Measurements from ENCODE around the gene GMCL1. TPM values are rescaled to one million over a fixed set of nuclear protein-coding genes. Genes with fewer than 3 reads are reported as not detected.

The GMCL1 gene
- 10 to 100 TPM in 2 of 6 experiments, 1 to 10 TPM in 4; 5.8 to 11.4 (median 6.8) TPM for total RNA-seq
- long read RNA-seq, full-length matches to known transcripts = 1 of 3 reads
- long read RNA-seq, partial matches to known transcripts = 1 of 3 reads
- long read RNA-seq, other reads (novel, unspliced or antisense) = 1 of 3 reads

- DNase-seq (peak; percentile 97 to 98 (median 97)), ATAC-seq (peak; percentile 96 to 98 (median 96))
- WGBS (ENCODE audit: insufficient coverage, low coverage, low lambda C conversion rate, missing lambda C conversion rate) = 0% methylated on average over 11 of the region's 74 CpGs
- peak; percentile 80 for TF ChIP-seq POLR2A (IDR thresholded peaks at IDR 0.05)
- TF ChIP-seq CTCF (IDR thresholded peaks at IDR 0.05) = no peak
- intact Hi-C loops (cut with DNase I) = no loop called here
- H3K9me3 ChIP-seq = no peaks in the 10 kb centered on the region
- H3K27me3 ChIP-seq = no peaks in the 10 kb centered on the region
- no peaks in the 10 kb centered on the region for H3K36me3 ChIP-seq
- H3K4me1 ChIP-seq = peaks cover 0 to 25% (median 8%) of the 10 kb centered on the region in 4 donors
- peak within 1 kb of the TSS; percentile 71 to 86 (median 82) for H3K4me3 ChIP-seq
- peak within 1 kb of the TSS; percentile 80 to 91 (median 87) for H3K27ac ChIP-seq
Measured at GRCh38 chr2:69829256-69830044, at the start of gene GMCL1. TSS of gene GMCL1 (plus strand) at chr2:69829660. CDS start at chr2:69829893, 233 bp downstream.

- peak; percentile 7 to 24 (median 16) for ATAC-seq
- intact Hi-C loops (cut with DNase I) = no loop called here
Measured at GRCh38 chr2:69780921-69781320, 48.5 kb upstream of the GMCL1 start.

GRCh38 chr2:69781321-69782248 lies 47.9 kb upstream of the GMCL1 start:
- no peaks in the 10 kb centered on the region for H3K9me3 ChIP-seq
- no peaks in the 10 kb centered on the region for H3K36me3 ChIP-seq
- peaks cover 0 to 80% (median 35%) of the 10 kb centered on the region in 4 donors for H3K4me1 ChIP-seq
- peak overlapping the region in 1 of 3 donors; percentile 14 for H3K4me3 ChIP-seq
- no peaks in the 10 kb centered on the region for H3K27me3 ChIP-seq
- peak overlapping the region; percentile 14 to 84 (median 63) for H3K27ac ChIP-seq
- DNase-seq (peak; percentile 38 to 84 (median 59)), ATAC-seq (peak; percentile 78 to 90 (median 84))
- TF ChIP-seq CTCF (IDR thresholded peaks at IDR 0.05) (no peak), POLR2A (IDR thresholded peaks at IDR 0.05) (no peak)
- WGBS (ENCODE audit: insufficient coverage, low coverage, low lambda C conversion rate, missing lambda C conversion rate) = 20% methylated on average over 5 of the region's 5 CpGs
- intact Hi-C loops (cut with DNase I) = no loop called here

More at GRCh38 chr2:69780921-69781320, 48.5 kb upstream of the GMCL1 start:
- Histone ChIP-seq H3K4me1 (peaks cover 0 to 76% (median 32%) of the 10 kb centered on the region in 4 donors), H3K27me3 (no peaks in the 10 kb centered on the region), H3K27ac (peak overlapping the region in 2 of 3 donors; percentile 48 to 84), H3K36me3 (no peaks in the 10 kb centered on the region), H3K4me3 (no peak overlapping the region), H3K9me3 (no peaks in the 10 kb centered on the region)
- 15% methylated on average over 5 of the region's 5 CpGs for WGBS (ENCODE audit: insufficient coverage, low coverage, low lambda C conversion rate, missing lambda C conversion rate)
- TF ChIP-seq CTCF (IDR thresholded peaks at IDR 0.05) = no peak
- no peak for TF ChIP-seq POLR2A (IDR thresholded peaks at IDR 0.05)
- no peak for DNase-seq

GRCh38 chr2:69784228-69784627 lies 45.2 kb upstream of the GMCL1 start:
- 21% methylated on average over 5 of the region's 5 CpGs for WGBS (ENCODE audit: insufficient coverage, low coverage, low lambda C conversion rate, missing lambda C conversion rate)
- Histone ChIP-seq H3K27ac (peak overlapping the region; percentile 14 to 84 (median 56)), H3K9me3 (no peaks in the 10 kb centered on the region), H3K27me3 (no peaks in the 10 kb centered on the region), H3K4me3 (no peak overlapping the region), H3K36me3 (peaks cover 0 to 6% (median 0%) of the 10 kb centered on the region in 4 donors), H3K4me1 (peaks cover 0 to 78% (median 34%) of the 10 kb centered on the region in 4 donors)
- ATAC-seq (peak; percentile 12 to 64 (median 32)), DNase-seq (no peak)
- no peak for TF ChIP-seq CTCF (IDR thresholded peaks at IDR 0.05)
- TF ChIP-seq POLR2A (IDR thresholded peaks at IDR 0.05) = no peak
- intact Hi-C loops (cut with DNase I) = no loop called here

Measured in right lobe of liver (tissue), 6 donors.